Neural crest cell (in vitro differentiated cells): Measurements from ENCODE around the gene CDKN2D. TPM values are rescaled to one million over a fixed set of nuclear protein-coding genes. Genes with fewer than 3 reads are reported as not detected.
"Not testable (repeated sequence)": the region's sequence is repeated elsewhere in the genome, so short reads cannot be mapped to it uniquely, and the experiment has no call there.

ENCODE experiments used
- DNase-seq: peaks from one replicate; pipeline ENCODE4 v3.0.0; 2021; ENCODE audit warnings: low read depth, mixed read lengths, low spot score
- H3K27ac Mint-ChIP-seq: one replicate; pipeline ENCODE4 v1.8.0; 2021; ENCODE audit warnings: mild to moderate bottlenecking, mixed read lengths; ENCODE audit not compliant: unreplicated experiment
- H3K27me3 Mint-ChIP-seq: 2 replicates; pipeline ENCODE4 v1.8.0; 2021; ENCODE audit warnings: low read depth, mild to moderate bottlenecking, mixed read lengths
- H3K36me3 Mint-ChIP-seq: 2 replicates; pipeline ENCODE4 v1.8.0; 2021; ENCODE audit warnings: low read depth, mild to moderate bottlenecking, mixed read lengths
- H3K4me1 Mint-ChIP-seq: 2 replicates; pipeline ENCODE4 v1.8.0; 2021; ENCODE audit warnings: mixed read lengths
- H3K4me3 Mint-ChIP-seq: one replicate; pipeline ENCODE4 v1.8.0; 2021; ENCODE audit warnings: mild to moderate bottlenecking, mixed read lengths
- H3K9me3 Mint-ChIP-seq: 2 replicates; pipeline ENCODE4 v1.8.0; 2021; ENCODE audit warnings: mixed read lengths
- total RNA-seq: library from RNA; stranded (reverse); gene quantifications from 2 replicates; pipeline ENCODE4 v1.2.1, GENCODE V29; 2021
- TF ChIP-seq, protein P1 (sequence below): fragments of 200-600 bp; sonication (generic); conservative IDR thresholded peaks from 2 replicates; pipeline ENCODE4 v1.5.0; 2021; ENCODE audit warnings: antibody characterized with exemption, mild to moderate bottlenecking

The CDKN2D gene
- total RNA-seq, 1 donor from 2014 or later = 8.7 TPM

DNA sequence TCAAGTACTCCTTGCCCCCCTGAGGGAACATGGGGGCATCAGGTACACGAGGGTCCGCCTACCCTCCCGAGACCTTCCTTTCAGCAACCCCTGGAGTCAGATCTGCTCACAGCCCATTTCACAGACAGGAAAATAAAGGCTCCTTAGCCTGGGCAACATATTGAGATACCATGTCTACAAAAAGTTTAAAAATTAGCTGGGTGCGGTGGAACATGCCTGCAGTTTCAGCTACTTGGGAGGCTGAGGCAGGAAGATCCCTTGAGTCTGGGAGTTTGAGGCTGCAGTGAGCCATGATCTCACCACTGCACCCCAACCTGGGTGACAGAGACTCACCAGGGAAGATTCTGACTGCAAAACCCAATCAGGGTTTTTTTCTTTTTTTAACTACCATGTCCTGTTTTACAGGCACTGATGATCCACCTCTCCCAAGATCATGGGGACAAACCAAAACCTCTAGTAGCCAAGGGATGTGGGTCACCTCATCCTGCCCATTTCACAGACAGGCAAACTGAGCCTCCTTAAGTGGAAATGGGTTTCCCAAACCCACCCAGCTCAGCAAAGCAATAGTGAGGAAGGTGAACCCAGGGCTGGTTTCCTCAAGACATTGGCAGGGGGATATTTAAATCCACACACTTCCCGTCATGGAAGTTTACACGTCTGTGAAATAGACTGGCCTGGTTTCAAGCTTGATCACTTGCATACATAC is 6.4 kb upstream of the CDKN2D start:
- H3K36me3 Mint-ChIP-seq = no peaks in the 10 kb centered on the region
- no peaks in the 10 kb centered on the region for H3K27me3 Mint-ChIP-seq

DNA sequence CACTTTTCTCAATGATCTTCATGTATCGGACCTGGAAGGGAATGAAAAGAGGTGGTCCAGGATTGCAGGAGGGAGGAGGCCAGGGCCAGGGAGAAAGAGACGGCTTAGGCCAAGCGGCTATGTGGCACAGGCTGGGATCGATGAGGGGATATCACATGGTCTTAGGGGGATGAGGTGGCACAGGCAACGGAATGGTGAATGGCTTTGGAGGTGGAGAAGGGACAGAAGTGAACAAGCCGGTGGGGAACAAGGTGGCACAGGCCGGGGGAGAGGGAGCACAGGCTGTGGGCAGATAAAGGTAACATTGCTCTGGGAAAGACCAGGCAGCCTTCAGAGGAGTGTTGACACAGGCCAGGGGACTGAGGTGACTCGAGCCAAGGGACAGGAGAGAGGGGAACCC is 5.7 kb upstream of the CDKN2D start:
- H3K27ac Mint-ChIP-seq = no peak overlapping the region
- H3K27me3 Mint-ChIP-seq = no peaks in the 10 kb centered on the region
- H3K4me3 Mint-ChIP-seq = peak overlapping the region; percentile 31
- H3K36me3 Mint-ChIP-seq = no peaks in the 10 kb centered on the region
- peaks cover 8% of the 10 kb centered on the region for H3K4me1 Mint-ChIP-seq
- no peaks in the 10 kb centered on the region for H3K9me3 Mint-ChIP-seq
- DNase-seq = no peak
- TF ChIP-seq, protein P1, sequence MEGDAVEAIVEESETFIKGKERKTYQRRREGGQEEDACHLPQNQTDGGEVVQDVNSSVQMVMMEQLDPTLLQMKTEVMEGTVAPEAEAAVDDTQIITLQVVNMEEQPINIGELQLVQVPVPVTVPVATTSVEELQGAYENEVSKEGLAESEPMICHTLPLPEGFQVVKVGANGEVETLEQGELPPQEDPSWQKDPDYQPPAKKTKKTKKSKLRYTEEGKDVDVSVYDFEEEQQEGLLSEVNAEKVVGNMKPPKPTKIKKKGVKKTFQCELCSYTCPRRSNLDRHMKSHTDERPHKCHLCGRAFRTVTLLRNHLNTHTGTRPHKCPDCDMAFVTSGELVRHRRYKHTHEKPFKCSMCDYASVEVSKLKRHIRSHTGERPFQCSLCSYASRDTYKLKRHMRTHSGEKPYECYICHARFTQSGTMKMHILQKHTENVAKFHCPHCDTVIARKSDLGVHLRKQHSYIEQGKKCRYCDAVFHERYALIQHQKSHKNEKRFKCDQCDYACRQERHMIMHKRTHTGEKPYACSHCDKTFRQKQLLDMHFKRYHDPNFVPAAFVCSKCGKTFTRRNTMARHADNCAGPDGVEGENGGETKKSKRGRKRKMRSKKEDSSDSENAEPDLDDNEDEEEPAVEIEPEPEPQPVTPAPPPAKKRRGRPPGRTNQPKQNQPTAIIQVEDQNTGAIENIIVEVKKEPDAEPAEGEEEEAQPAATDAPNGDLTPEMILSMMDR = no peak

More for the DNA sequence above, 6.4 kb upstream of the CDKN2D start:
- no peak for DNase-seq
- H3K4me3 Mint-ChIP-seq = no peak overlapping the region
- peaks cover 7% of the 10 kb centered on the region for H3K4me1 Mint-ChIP-seq
- H3K9me3 Mint-ChIP-seq = no peaks in the 10 kb centered on the region
- TF ChIP-seq, protein P1 = no peak
- no peak overlapping the region for H3K27ac Mint-ChIP-seq

DNA sequence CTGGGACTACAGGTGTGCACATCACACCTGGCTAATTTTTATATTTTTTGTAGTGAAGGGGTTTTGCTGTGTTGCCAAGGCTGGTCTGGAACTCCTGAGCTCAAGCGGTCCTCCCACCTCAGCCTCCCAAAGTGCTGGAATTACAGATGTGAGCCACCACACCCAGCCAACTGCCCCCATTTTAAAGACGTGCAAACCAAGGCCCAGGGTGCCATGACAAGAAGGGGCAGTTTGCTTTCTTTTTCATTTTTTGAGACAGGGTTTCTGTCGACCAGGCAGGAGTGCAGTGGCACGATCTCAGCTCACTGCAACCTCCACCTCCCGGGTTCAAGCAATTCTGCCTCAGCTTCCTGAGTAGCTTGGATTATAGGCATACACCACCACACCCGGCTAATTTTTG is 5.0 kb upstream of the CDKN2D start:
- H3K27ac Mint-ChIP-seq, H3K27me3 Mint-ChIP-seq, H3K9me3 Mint-ChIP-seq, DNase-seq, H3K36me3 Mint-ChIP-seq, H3K4me3 Mint-ChIP-seq: not testable (repeated sequence)
- H3K4me1 Mint-ChIP-seq = peaks cover 14% of the 10 kb centered on the region

DNA sequence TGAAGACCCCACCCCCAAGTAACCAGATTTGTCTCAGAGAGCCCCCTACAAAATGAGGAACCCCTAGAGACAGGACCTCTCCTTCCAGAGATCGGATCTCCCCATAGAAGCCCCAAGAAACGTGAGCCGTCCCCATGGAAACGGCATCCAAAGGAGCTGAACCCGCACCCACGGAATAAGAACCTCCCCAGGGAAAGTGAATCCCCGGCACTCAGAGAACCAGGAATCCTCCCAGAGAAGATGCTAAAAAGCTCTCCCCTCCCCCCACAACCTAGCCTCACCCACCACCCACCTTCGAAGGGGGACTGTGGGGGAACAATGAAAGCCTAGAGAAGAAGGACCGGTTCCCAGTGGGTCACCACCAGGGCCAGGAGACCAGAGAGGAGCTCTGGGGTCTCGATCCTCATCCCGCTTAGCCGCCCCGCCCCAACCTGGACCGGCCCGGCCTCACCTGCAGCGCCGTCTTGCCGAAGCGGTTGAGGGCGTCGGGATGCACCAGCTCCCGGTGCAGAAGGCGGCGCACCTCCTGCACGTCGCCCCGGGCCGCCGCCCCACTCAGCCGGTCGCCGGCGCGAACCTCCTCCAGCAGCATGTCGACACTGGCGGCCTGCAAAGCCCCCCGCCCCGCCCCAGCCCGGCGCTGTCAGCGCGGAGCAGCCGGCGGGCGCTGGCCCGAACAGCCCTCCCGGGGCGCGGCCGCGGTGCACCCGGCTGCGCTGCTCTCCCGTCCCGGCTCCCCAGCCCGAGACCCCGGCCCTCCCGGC is 535 bp downstream of the CDKN2D start:
- TF ChIP-seq, protein P1 = no peak
- peaks cover 4% of the 10 kb centered on the region for H3K27me3 Mint-ChIP-seq
- peaks cover 50% of the 10 kb centered on the region for H3K4me1 Mint-ChIP-seq
- H3K9me3 Mint-ChIP-seq = no peaks in the 10 kb centered on the region
- H3K36me3 Mint-ChIP-seq = no peaks in the 10 kb centered on the region
- peak overlapping the region; percentile 96 for H3K4me3 Mint-ChIP-seq
- H3K27ac Mint-ChIP-seq = no peak overlapping the region
- no peak for DNase-seq

DNA sequence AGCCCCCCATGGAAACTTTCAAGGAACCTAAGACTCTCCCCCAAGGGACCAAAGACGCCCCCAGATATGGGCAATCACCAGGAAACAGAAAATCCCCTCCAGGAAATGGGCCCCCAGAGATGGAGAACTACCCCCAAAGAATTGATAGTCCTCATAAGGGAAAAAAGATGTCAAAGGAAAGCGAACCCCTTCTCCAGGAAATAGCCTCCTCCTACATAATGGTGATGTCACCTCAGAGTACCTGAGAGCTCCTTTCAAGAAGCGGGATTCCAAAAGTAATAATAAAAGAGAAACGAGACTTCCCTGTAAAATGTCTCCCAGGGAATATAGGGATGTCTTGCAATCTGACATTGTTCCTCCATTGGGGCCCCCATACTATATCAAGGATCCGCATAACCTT is 1.1 kb downstream of the CDKN2D start:
- H3K9me3 Mint-ChIP-seq = no peaks in the 10 kb centered on the region
- TF ChIP-seq, protein P1 = no peak
- H3K4me3 Mint-ChIP-seq = peak overlapping the region; percentile 96
- peaks cover 50% of the 10 kb centered on the region for H3K4me1 Mint-ChIP-seq
- no peaks in the 10 kb centered on the region for H3K36me3 Mint-ChIP-seq
- H3K27ac Mint-ChIP-seq = no peak overlapping the region
- DNase-seq = no peak
- H3K27me3 Mint-ChIP-seq = peaks cover 4% of the 10 kb centered on the region
